Suprapubic skin (tissue), 4 donors: ENCODE measurements around the gene PTPRN2. TPM values are rescaled to one million over a fixed set of nuclear protein-coding genes. Genes with fewer than 3 reads are reported as not detected.

ENCODE experiments used
- DNase-seq, 2 donors: peaks; one replicate each; pipeline ENCODE4 v3.0.0-alpha.2; 2019; ENCODE audit warnings: low spot score in 2 of 2
- H3K27ac ChIP-seq: fragments of 200-600 bp; sonication (generic); one replicate; pipeline ENCODE4 v1.5.1; 2019
- H3K27me3 ChIP-seq: fragments of 200-600 bp; sonication (generic); one replicate; pipeline ENCODE4 v1.5.1; 2019
- H3K36me3 ChIP-seq: fragments of 200-600 bp; sonication (generic); one replicate; pipeline ENCODE4 v1.5.1; 2019
- H3K4me1 ChIP-seq: fragments of 200-600 bp; sonication (generic); one replicate; pipeline ENCODE4 v1.5.1; 2019
- H3K4me3 ChIP-seq: fragments of 200-600 bp; sonication (generic); one replicate; pipeline ENCODE4 v1.5.1; 2019; ENCODE audit warnings: mild to moderate bottlenecking
- H3K9me3 ChIP-seq: fragments of 200-600 bp; sonication (generic); one replicate; pipeline ENCODE4 v1.5.1; 2019
- CTCF ChIP-seq, 2 donors: fragments of 200-600 bp in 1 of 2; fragments of 450-650 bp in 1 of 2; sonication (generic) in 1 of 2; IDR thresholded peaks; one replicate each; pipeline ENCODE4 v1.5.1; 2016 to 2019; ENCODE audit warnings: antibody characterized with exemption in 2 of 2, mild to moderate bottlenecking in 1 of 2, moderate library complexity in 1 of 2
- EP300 ChIP-seq: sonication (generic); formaldehyde crosslinking; IDR thresholded peaks from one replicate; pipeline ENCODE4 v1.6.1; 2017; ENCODE audit warnings: antibody characterized with exemption
- POLR2A ChIP-seq, 2 donors: fragments of 450-650 bp; IDR thresholded peaks; one replicate each; pipeline ENCODE4 v1.6.1; 2017; ENCODE audit warnings: antibody characterized with exemption in 2 of 2, mild to moderate bottlenecking in 2 of 2, moderate library complexity in 2 of 2
- POLR2AphosphoS5 ChIP-seq, 3 donors: sonication (generic); formaldehyde crosslinking; IDR thresholded peaks; one replicate each; pipeline ENCODE4 v1.6.1; 2017; ENCODE audit warnings: antibody characterized with exemption in 3 of 3
- WGBS: methylation state at CpG from one replicate; pipeline ENCODE4 v1.1.5; 2018; 5-methylcytosine and 5-hydroxymethylcytosine counted together
- total RNA-seq, 4 donors: library from RNA; depleted of rRNA; stranded (reverse); fragments of >200 nt; gene quantifications; one replicate each; pipeline ENCODE4 v1.1.0, GENCODE V29; 2016

PTPRN2 gene
- total RNA-seq, 4 donors from 2014 or later, result 0.23 to 1.8 (median 1.3) TPM

- H3K4me1 ChIP-seq, result peaks cover 9% of the 10 kb centered on the region
- no peaks in the 10 kb centered on the region for H3K27me3 ChIP-seq
- no peak overlapping the region for H3K27ac ChIP-seq
- H3K4me3 ChIP-seq, result no peak overlapping the region
- DNase-seq, result no peak
- H3K9me3 ChIP-seq, result no peaks in the 10 kb centered on the region
- TF ChIP-seq POLR2A (IDR thresholded peaks at IDR 0.05) (no peak), POLR2AphosphoS5 (IDR thresholded peaks at IDR 0.05) (no peak), EP300 (no peak), CTCF (IDR thresholded peaks at IDR 0.05) (no peak)
- 92% methylated on average over 18 of the region's 18 CpGs for WGBS
- no peaks in the 10 kb centered on the region for H3K36me3 ChIP-seq
Observed at GRCh38 chr7:157611341-157611740, 976.3 kb downstream of the PTPRN2 start.

- Histone ChIP-seq H3K27me3 (peaks cover 4% of the 10 kb centered on the region), H3K4me3 (no peak overlapping the region), H3K4me1 (peaks cover 9% of the 10 kb centered on the region), H3K36me3 (no peaks in the 10 kb centered on the region), H3K9me3 (no peaks in the 10 kb centered on the region), H3K27ac (no peak overlapping the region)
- DNase-seq, result no peak
- TF ChIP-seq POLR2A (IDR thresholded peaks at IDR 0.05), result no peak
- no peak for TF ChIP-seq EP300
- TF ChIP-seq CTCF (IDR thresholded peaks at IDR 0.05), result no peak
- TF ChIP-seq POLR2AphosphoS5 (IDR thresholded peaks at IDR 0.05), result no peak
- WGBS, result 86% methylated on average over 7 of the region's 17 CpGs
Observed at GRCh38 chr7:157610671-157611295, 976.8 kb downstream of the PTPRN2 start.

- H3K4me3 ChIP-seq, result no peak overlapping the region
- H3K27me3 ChIP-seq, result peaks cover 7% of the 10 kb centered on the region
- no peaks in the 10 kb centered on the region for H3K36me3 ChIP-seq
- no peak for TF ChIP-seq CTCF (IDR thresholded peaks at IDR 0.05)
- peaks cover 9% of the 10 kb centered on the region for H3K4me1 ChIP-seq
- WGBS, result 86% methylated on average over 13 of the region's 22 CpGs
- no peak for DNase-seq
- H3K9me3 ChIP-seq, result no peaks in the 10 kb centered on the region
- H3K27ac ChIP-seq, result no peak overlapping the region
Observed at GRCh38 chr7:157609932-157610640, 977.5 kb downstream of the PTPRN2 start.

- Histone ChIP-seq H3K36me3 (no peaks in the 10 kb centered on the region), H3K4me3 (no peak overlapping the region), H3K9me3 (no peaks in the 10 kb centered on the region), H3K27ac (no peak overlapping the region), H3K4me1 (peaks cover 9% of the 10 kb centered on the region), H3K27me3 (peaks cover 7% of the 10 kb centered on the region)
- DNase-seq, result peak in 1 of 2 donors; percentile 18
- TF ChIP-seq POLR2A (IDR thresholded peaks at IDR 0.05) (no peak), EP300 (no peak), POLR2AphosphoS5 (IDR thresholded peaks at IDR 0.05) (no peak), CTCF (IDR thresholded peaks at IDR 0.05) (no peak)
- 94% methylated on average over 12 of the region's 15 CpGs for WGBS
Observed at GRCh38 chr7:157609516-157609915, 978.1 kb downstream of the PTPRN2 start.

GRCh38 chr7:157607218-157607617, 980.4 kb downstream of the PTPRN2 start:
- Histone ChIP-seq H3K27me3 (peaks cover 18% of the 10 kb centered on the region), H3K9me3 (no peaks in the 10 kb centered on the region), H3K36me3 (no peaks in the 10 kb centered on the region), H3K4me1 (no peaks in the 10 kb centered on the region), H3K27ac (no peak overlapping the region), H3K4me3 (no peak overlapping the region)
- 82% methylated on average over 10 of the region's 10 CpGs for WGBS
- TF ChIP-seq EP300 (no peak), CTCF (IDR thresholded peaks at IDR 0.05) (no peak), POLR2AphosphoS5 (IDR thresholded peaks at IDR 0.05) (no peak), POLR2A (IDR thresholded peaks at IDR 0.05) (no peak)
- DNase-seq, result no peak
